Measurements from ENCODE around the gene BACH2. TPM values are rescaled to one million over a fixed set of nuclear protein-coding genes. Genes with fewer than 3 reads are reported as not detected.
A peak's percentile ranks its signal among the peaks of the same experiment; 100 is the strongest.
"Not testable (repeated sequence)": the region's sequence is repeated elsewhere in the genome, so short reads cannot be mapped to it uniquely, and the experiment has no call there.

The BACH2 gene
- total RNA-seq, 6 donors from 2014 or later = 3.1 to 6.8 (median 5.3) TPM

GRCh38 chr6:90286884-90287488 is 9.7 kb downstream of the BACH2 start:
- Histone ChIP-seq H3K4me1 (peaks cover 16 to 27% (median 22%) of the 10 kb centered on the region in 4 donors), H3K9me3 (peaks cover 0 to 9% (median 2%) of the 10 kb centered on the region in 4 donors), H3K36me3 (no peaks in the 10 kb centered on the region), H3K4me3 (no peak overlapping the region), H3K27ac (no peak overlapping the region), H3K27me3 (no peaks in the 10 kb centered on the region)
- TF ChIP-seq CTCF (IDR thresholded peaks at IDR 0.05) (peak in 5 of 6 experiments; percentile 37 to 56 (median 51)), EP300 (IDR thresholded peaks at IDR 0.05) (no peak), POLR2AphosphoS5 (IDR thresholded peaks at IDR 0.05) (no peak), POLR2A (IDR thresholded peaks at IDR 0.05) (no peak)
- no peak for ATAC-seq (ENCODE audit: low FRiP score in 2 of 2)
- 80 to 91% methylated on average over 4 of the region's 4 CpGs for WGBS, 2 donors
- DNase-seq = peak in 1 of 2 donors; percentile 27

GRCh38 chr6:90285611-90286381 is 10.8 kb downstream of the BACH2 start:
- Histone ChIP-seq H3K4me3 (peak overlapping the region in 2 of 4 donors; percentile 9 to 25), H3K36me3 (no peaks in the 10 kb centered on the region), H3K27me3 (no peaks in the 10 kb centered on the region), H3K9me3 (peaks cover 0 to 9% (median 2%) of the 10 kb centered on the region in 4 donors), H3K4me1 (peaks cover 16 to 27% (median 22%) of the 10 kb centered on the region in 4 donors), H3K27ac (peak overlapping the region in 2 of 4 donors; percentile 35 to 45)
- TF ChIP-seq POLR2A (IDR thresholded peaks at IDR 0.05) = peak in 1 of 4 donors; percentile 34
- TF ChIP-seq EP300 (IDR thresholded peaks at IDR 0.05) = peak in 1 of 4 donors; percentile 16
- no peak for TF ChIP-seq CTCF (IDR thresholded peaks at IDR 0.05)
- peak in 1 of 2 donors; percentile 41 for TF ChIP-seq POLR2AphosphoS5 (IDR thresholded peaks at IDR 0.05)
- WGBS, 2 donors = 14 to 16% methylated on average over 9 of the region's 9 CpGs
- peak in 1 of 2 donors; percentile 89 for DNase-seq
- ATAC-seq (ENCODE audit: low FRiP score in 2 of 2) = peak; percentile 93 to 95

GRCh38 chr6:90285042-90285481 is 11.6 kb downstream of the BACH2 start:
- Histone ChIP-seq H3K4me3 (peak overlapping the region in 2 of 4 donors; percentile 9 to 25), H3K27ac (peak overlapping the region in 3 of 4 donors; percentile 12 to 45 (median 35)), H3K36me3 (no peaks in the 10 kb centered on the region), H3K9me3 (peaks cover 0 to 9% (median 2%) of the 10 kb centered on the region in 4 donors), H3K4me1 (peaks cover 16 to 27% (median 22%) of the 10 kb centered on the region in 4 donors), H3K27me3 (no peaks in the 10 kb centered on the region)
- no peak for TF ChIP-seq CTCF (IDR thresholded peaks at IDR 0.05)
- TF ChIP-seq POLR2A (IDR thresholded peaks at IDR 0.05) = no peak
- no peak for TF ChIP-seq EP300 (IDR thresholded peaks at IDR 0.05)
- no peak for TF ChIP-seq POLR2AphosphoS5 (IDR thresholded peaks at IDR 0.05)
- WGBS, 2 donors = 17 to 22% methylated on average over 4 of the region's 4 CpGs
- ATAC-seq (ENCODE audit: low FRiP score in 2 of 2) (no peak), DNase-seq (no peak)

- TF ChIP-seq EP300 (IDR thresholded peaks at IDR 0.05) (no peak), POLR2AphosphoS5 (IDR thresholded peaks at IDR 0.05) (no peak), CTCF (IDR thresholded peaks at IDR 0.05) (peak in 1 of 6 experiments; percentile 10), POLR2A (IDR thresholded peaks at IDR 0.05) (no peak)
- H3K36me3 ChIP-seq = no peaks in the 10 kb centered on the region
- no peaks in the 10 kb centered on the region for H3K27me3 ChIP-seq
- peak overlapping the region in 3 of 4 donors; percentile 9 to 25 (median 13) for H3K4me3 ChIP-seq
- peaks cover 0 to 9% (median 2%) of the 10 kb centered on the region in 4 donors for H3K9me3 ChIP-seq
- ATAC-seq (ENCODE audit: low FRiP score in 2 of 2) (peak; percentile 76 to 89), DNase-seq (no peak)
- H3K4me1 ChIP-seq = peaks cover 16 to 27% (median 22%) of the 10 kb centered on the region in 4 donors
- 37 to 41% methylated on average over 11 of the region's 11 CpGs for WGBS, 2 donors
- H3K27ac ChIP-seq = peak overlapping the region in 3 of 4 donors; percentile 12 to 45 (median 35)
Observed at GRCh38 chr6:90284236-90285041, 12.2 kb downstream of the BACH2 start.

GRCh38 chr6:90282265-90282664 is 14.4 kb downstream of the BACH2 start:
- not testable (repeated sequence) for H3K9me3 ChIP-seq; H3K27me3 ChIP-seq; H3K4me3 ChIP-seq; H3K36me3 ChIP-seq; DNase-seq; H3K27ac ChIP-seq; ATAC-seq (ENCODE audit: low FRiP score in 2 of 2)
- 93 to 95% methylated on average over 6 of the region's 6 CpGs for WGBS, 2 donors
- H3K4me1 ChIP-seq = peaks cover 16 to 27% (median 22%) of the 10 kb centered on the region in 4 donors

Measured in upper lobe of left lung (tissue), 6 donors.